ENCODE data around the gene TTC28.
"Not testable (repeated sequence)": the region's sequence is repeated elsewhere in the genome, so short reads cannot be mapped to it uniquely, and the experiment has no call there.

TTC28 gene

DNA sequence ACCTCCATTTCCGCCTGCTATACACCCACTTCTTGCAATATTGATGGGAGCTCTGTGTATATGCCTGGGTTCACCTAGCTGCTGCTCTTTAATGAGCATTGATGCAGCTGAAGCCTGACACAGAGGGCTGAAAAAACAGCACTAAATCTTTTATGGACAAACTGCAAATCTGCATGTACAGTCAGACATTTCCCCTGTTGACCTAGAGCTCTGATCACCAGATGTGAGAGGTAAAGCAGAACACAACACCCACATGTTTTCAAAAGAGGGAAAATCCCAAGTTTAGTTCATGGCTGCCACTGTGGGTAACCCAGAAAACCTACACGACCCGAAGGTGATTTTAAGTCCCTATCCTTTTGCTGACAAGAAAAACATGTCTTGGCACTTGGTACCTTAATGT is 457.6 kb downstream of the TTC28 start:
- no peak for TF ChIP-seq ZNF274 (IDR thresholded peaks at IDR 0.05; ENCODE audit: low read depth, low read length)
- TF ChIP-seq YY1 (IDR thresholded peaks at IDR 0.05; ENCODE audit: insufficient read depth, insufficient read length) = no peak
- TF ChIP-seq SUZ12 (IDR thresholded peaks at IDR 0.05; ENCODE audit: extremely low read depth, insufficient read depth, insufficient read length) = no peak
- no peak overlapping the region for H3K9ac ChIP-seq (ENCODE audit: insufficient read length, low read depth)
- H3K9me3 ChIP-seq (ENCODE audit: insufficient read depth, low read length) = no peaks in the 10 kb centered on the region
- no peaks in the 10 kb centered on the region for H3K4me1 ChIP-seq (ENCODE audit: insufficient read depth, insufficient read length)
- no peaks in the 10 kb centered on the region for H3K27me3 ChIP-seq (ENCODE audit: insufficient read depth, insufficient read length)
- DNase-seq (ENCODE audit: low read depth, low spot score) = no peak
- no peaks in the 10 kb centered on the region for H3K36me3 ChIP-seq (ENCODE audit: insufficient read depth, insufficient read length, low read length)
- H3K4me3 ChIP-seq (ENCODE audit: insufficient read length, low read depth) = no peak overlapping the region

DNA sequence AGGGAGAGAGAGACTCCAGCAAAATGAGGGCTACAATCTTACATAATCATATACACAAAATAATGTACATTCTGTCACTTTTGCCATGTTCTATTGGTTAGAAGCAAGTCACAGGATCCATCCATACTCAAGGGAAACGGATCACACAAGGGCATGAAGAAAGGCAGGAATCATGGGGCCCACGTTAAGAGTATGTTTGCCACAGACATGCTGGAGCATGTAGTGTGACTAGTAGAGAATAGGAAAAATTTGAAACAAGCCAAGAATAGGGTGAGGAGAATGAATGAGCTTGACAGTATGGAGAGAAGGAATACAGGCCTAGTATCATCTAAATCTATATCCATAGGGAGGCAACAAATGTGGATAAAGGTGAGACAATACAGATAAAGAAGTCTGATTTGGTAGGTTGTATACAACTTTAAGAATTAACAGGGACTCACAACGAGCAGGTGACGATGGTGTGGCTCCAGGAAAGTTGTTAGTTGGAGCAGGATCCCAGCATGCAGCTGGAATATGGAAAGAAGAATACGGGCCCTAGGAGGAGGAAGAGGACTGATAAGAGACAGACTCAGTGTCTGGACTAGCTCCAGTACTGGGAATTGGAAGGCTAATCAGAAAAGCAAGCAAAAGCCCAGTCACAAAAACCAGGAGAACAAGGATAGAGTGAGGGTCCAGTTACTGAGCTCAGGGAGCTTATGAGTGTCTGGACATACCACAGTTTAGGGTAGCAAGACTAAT is 458.8 kb downstream of the TTC28 start:
- Histone ChIP-seq H3K36me3 (ENCODE audit: insufficient read depth, insufficient read length, low read length) (no peaks in the 10 kb centered on the region), H3K4me3 (ENCODE audit: insufficient read length, low read depth) (no peak overlapping the region), H3K9ac (ENCODE audit: insufficient read length, low read depth) (no peak overlapping the region), H3K9me3 (ENCODE audit: insufficient read depth, low read length) (no peaks in the 10 kb centered on the region), H3K4me1 (ENCODE audit: insufficient read depth, insufficient read length) (no peaks in the 10 kb centered on the region), H3K27me3 (ENCODE audit: insufficient read depth, insufficient read length) (no peaks in the 10 kb centered on the region)
- DNase-seq (ENCODE audit: low read depth, low spot score) = no peak
- TF ChIP-seq YY1 (IDR thresholded peaks at IDR 0.05; ENCODE audit: insufficient read depth, insufficient read length) = no peak
- no peak for TF ChIP-seq SUZ12 (IDR thresholded peaks at IDR 0.05; ENCODE audit: extremely low read depth, insufficient read depth, insufficient read length)
- TF ChIP-seq ZNF274 (IDR thresholded peaks at IDR 0.05; ENCODE audit: low read depth, low read length) = no peak

DNA sequence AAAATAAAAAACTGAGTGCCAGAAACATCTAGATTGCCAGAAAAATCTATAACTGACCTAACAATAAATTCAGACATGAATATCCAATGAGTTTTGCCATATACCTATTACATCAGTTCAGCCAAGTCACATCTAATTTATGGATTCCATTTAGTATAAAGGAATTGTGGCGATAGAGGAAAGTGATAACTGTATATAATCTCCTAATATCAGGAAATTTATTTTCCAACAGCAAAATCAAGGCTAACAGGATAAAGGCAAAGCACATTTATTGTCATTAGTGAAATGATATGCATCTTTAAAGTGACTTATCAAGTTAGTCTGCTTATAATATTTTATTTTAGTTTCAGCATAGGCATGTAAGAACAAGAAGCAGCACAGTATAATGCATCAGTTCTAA is 462.4 kb downstream of the TTC28 start:
- Histone ChIP-seq H3K9me3 (ENCODE audit: insufficient read depth, low read length) (no peaks in the 10 kb centered on the region), H3K4me1 (ENCODE audit: insufficient read depth, insufficient read length) (no peaks in the 10 kb centered on the region), H3K27me3 (ENCODE audit: insufficient read depth, insufficient read length) (no peaks in the 10 kb centered on the region), H3K4me3 (ENCODE audit: insufficient read length, low read depth) (no peak overlapping the region), H3K36me3 (ENCODE audit: insufficient read depth, insufficient read length, low read length) (no peaks in the 10 kb centered on the region), H3K9ac (ENCODE audit: insufficient read length, low read depth) (no peak overlapping the region)
- DNase-seq (ENCODE audit: low read depth, low spot score) = no peak
- TF ChIP-seq YY1 (IDR thresholded peaks at IDR 0.05; ENCODE audit: insufficient read depth, insufficient read length) = no peak
- TF ChIP-seq ZNF274 (IDR thresholded peaks at IDR 0.05; ENCODE audit: low read depth, low read length) = no peak
- no peak for TF ChIP-seq SUZ12 (IDR thresholded peaks at IDR 0.05; ENCODE audit: extremely low read depth, insufficient read depth, insufficient read length)

DNA sequence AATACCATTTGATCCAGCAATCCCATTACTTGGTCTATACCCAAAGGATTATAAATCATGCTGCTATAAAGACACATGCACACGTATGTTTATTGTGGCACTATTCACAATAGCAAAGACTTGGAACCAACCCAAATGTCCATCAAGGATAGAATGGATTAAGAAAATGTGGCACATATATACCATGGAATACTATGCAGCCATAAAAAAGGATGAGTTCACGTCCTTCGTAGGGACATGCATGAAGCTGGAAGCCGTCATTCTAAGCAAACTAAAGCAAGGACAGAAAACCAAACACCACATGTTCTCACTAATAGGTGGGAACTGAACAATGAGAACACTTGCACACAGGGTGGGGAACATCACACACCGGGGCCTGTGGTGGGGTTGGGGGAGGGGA is 464.9 kb downstream of the TTC28 start:
- not testable (repeated sequence) for H3K4me1 ChIP-seq (ENCODE audit: insufficient read depth, insufficient read length); H3K9me3 ChIP-seq (ENCODE audit: insufficient read depth, low read length); DNase-seq (ENCODE audit: low read depth, low spot score); H3K4me3 ChIP-seq (ENCODE audit: insufficient read length, low read depth); H3K36me3 ChIP-seq (ENCODE audit: insufficient read depth, insufficient read length, low read length); H3K27me3 ChIP-seq (ENCODE audit: insufficient read depth, insufficient read length); H3K9ac ChIP-seq (ENCODE audit: insufficient read length, low read depth)

DNA sequence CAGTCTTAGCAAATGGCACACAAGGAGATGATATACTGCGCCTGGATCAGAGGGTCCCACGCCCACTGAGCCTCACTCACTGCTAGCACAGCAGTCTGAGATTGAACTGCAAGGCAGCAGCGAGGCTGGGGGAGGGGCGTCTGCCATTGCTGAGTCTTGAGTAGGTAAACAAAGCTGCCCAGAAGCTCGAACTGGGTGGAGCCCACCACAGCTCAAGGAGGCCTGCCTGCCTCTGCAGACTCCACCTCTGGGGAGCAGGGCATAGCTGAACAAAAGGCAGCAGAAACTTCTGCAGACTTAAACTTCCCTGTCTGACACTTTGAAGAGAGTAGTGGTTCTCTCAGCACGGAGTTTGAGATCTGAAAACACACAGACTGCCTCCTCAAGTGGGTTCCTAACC is 470.2 kb downstream of the TTC28 start:
- H3K27me3 ChIP-seq (ENCODE audit: insufficient read depth, insufficient read length); DNase-seq (ENCODE audit: low read depth, low spot score); H3K9me3 ChIP-seq (ENCODE audit: insufficient read depth, low read length); H3K9ac ChIP-seq (ENCODE audit: insufficient read length, low read depth); H3K4me3 ChIP-seq (ENCODE audit: insufficient read length, low read depth); H3K4me1 ChIP-seq (ENCODE audit: insufficient read depth, insufficient read length); H3K36me3 ChIP-seq (ENCODE audit: insufficient read depth, insufficient read length, low read length): not testable (repeated sequence)

DNA sequence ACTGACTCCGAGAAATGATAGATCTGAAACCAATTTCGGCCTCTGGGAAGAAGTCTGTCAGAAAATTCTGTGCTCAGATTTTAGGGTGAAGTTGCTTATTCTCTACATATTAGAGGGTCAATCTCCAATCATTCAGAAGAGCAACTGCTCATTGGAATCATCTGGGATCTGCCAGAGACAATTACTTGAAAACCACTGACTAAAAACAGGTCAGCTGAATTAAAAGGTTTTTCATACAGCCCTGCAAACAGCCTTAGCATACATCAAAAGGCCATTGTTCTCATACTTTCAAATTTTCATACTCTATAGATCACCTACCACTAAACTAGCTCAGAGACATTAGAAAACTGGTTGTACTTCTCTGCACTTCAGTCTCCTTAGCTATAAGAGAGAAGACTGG is 470.9 kb downstream of the TTC28 start:
- no peak overlapping the region for H3K4me3 ChIP-seq (ENCODE audit: insufficient read length, low read depth)
- H3K9me3 ChIP-seq (ENCODE audit: insufficient read depth, low read length) = no peaks in the 10 kb centered on the region
- H3K27me3 ChIP-seq (ENCODE audit: insufficient read depth, insufficient read length) = no peaks in the 10 kb centered on the region
- no peaks in the 10 kb centered on the region for H3K36me3 ChIP-seq (ENCODE audit: insufficient read depth, insufficient read length, low read length)
- no peaks in the 10 kb centered on the region for H3K4me1 ChIP-seq (ENCODE audit: insufficient read depth, insufficient read length)
- DNase-seq (ENCODE audit: low read depth, low spot score) = no peak
- TF ChIP-seq SUZ12 (IDR thresholded peaks at IDR 0.05; ENCODE audit: extremely low read depth, insufficient read depth, insufficient read length) = no peak
- no peak for TF ChIP-seq YY1 (IDR thresholded peaks at IDR 0.05; ENCODE audit: insufficient read depth, insufficient read length)
- TF ChIP-seq ZNF274 (IDR thresholded peaks at IDR 0.05; ENCODE audit: low read depth, low read length) = no peak
- H3K9ac ChIP-seq (ENCODE audit: insufficient read length, low read depth) = no peak overlapping the region

DNA sequence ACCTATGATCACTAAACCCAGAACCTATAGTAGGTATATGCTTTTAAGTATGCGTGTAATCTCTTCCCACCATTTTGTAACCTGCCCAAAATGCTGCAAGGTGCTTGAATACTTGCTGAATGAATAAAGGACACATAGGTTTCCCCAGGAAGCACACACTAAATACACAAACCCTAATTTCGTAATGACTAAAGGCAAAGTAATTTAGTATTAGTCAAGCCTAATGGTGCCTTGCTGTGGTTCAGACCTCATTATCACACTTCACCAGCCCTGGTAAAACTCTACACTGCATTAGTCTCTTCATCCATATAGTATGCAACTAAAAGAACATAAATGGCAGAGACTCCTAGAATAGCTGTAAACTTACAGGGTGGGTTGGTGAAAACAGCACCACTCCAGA is 471.6 kb downstream of the TTC28 start:
- H3K9me3 ChIP-seq (ENCODE audit: insufficient read depth, low read length) = no peaks in the 10 kb centered on the region
- H3K4me1 ChIP-seq (ENCODE audit: insufficient read depth, insufficient read length) = no peaks in the 10 kb centered on the region
- TF ChIP-seq ZNF274 (IDR thresholded peaks at IDR 0.05; ENCODE audit: low read depth, low read length) = no peak
- TF ChIP-seq SUZ12 (IDR thresholded peaks at IDR 0.05; ENCODE audit: extremely low read depth, insufficient read depth, insufficient read length) = no peak
- TF ChIP-seq YY1 (IDR thresholded peaks at IDR 0.05; ENCODE audit: insufficient read depth, insufficient read length) = no peak
- no peaks in the 10 kb centered on the region for H3K36me3 ChIP-seq (ENCODE audit: insufficient read depth, insufficient read length, low read length)
- H3K9ac ChIP-seq (ENCODE audit: insufficient read length, low read depth) = no peak overlapping the region
- no peak overlapping the region for H3K4me3 ChIP-seq (ENCODE audit: insufficient read length, low read depth)
- DNase-seq (ENCODE audit: low read depth, low spot score) = no peak
- no peaks in the 10 kb centered on the region for H3K27me3 ChIP-seq (ENCODE audit: insufficient read depth, insufficient read length)
